IMR-90 (cell line): ENCODE data around the gene GABRR3. TPM values are rescaled to one million over a fixed set of nuclear protein-coding genes. Genes with fewer than 3 reads are reported as not detected.

Source experiments
- ATAC-seq: fragments of 200-7000 bp; cut with Tn5 transposase; 2 replicates; pipeline ENCODE4 v1.9.1; 2020; ENCODE audit warnings: low read depth, mild to moderate bottlenecking, moderate library complexity
- BruUV-seq: library from RNA; stranded (reverse); fragments of 400-500 nt; replicated peaks from 2 replicates; lab custom pipeline; 2021; lab: Mats Ljungman, UMichigan
- CTCF ChIA-PET: fragments of 300-600 bp; formaldehyde crosslinking; extraction: SDS; loops from one replicate; lab custom pipeline; 2021; ENCODE audit warnings: antibody characterized with exemption; lab: Yijun Ruan, JAX
- POLR2A ChIA-PET: fragments of 300-600 bp; sonication (Branson Sonifier 250); formaldehyde crosslinking; loops from one replicate; lab custom pipeline; 2022; ENCODE audit warnings: antibody characterized with exemption; ENCODE audit not compliant: unreplicated experiment; lab: Charles Lee
- DNase-seq: peaks from one replicate; pipeline ENCODE4 v3.0.0; 2013
- H2AFZ ChIP-seq: replicated peaks from 2 replicates; pipeline ENCODE3; 2013; ENCODE audit warnings: low read length, mild to moderate bottlenecking; ENCODE audit not compliant: poor library complexity
- H2AK5ac ChIP-seq: 2 replicates; pipeline ENCODE4 v1.6.1; 2013; ENCODE audit warnings: low read depth, low read length, inconsistent platforms
- H2AK9ac ChIP-seq: replicated peaks from 2 replicates; pipeline ENCODE3; 2013; ENCODE audit warnings: mild to moderate bottlenecking, low read depth, low read length, moderate library complexity; ENCODE audit not compliant: poor library complexity
- H2BK120ac ChIP-seq: 2 replicates; pipeline ENCODE4 v1.6.1; 2013; ENCODE audit warnings: low read depth, low read length, inconsistent platforms
- H2BK15ac ChIP-seq: 3 replicates; pipeline ENCODE4 v1.6.1; 2013; ENCODE audit warnings: low read depth, low read length, inconsistent platforms
- H2BK20ac ChIP-seq: 2 replicates; pipeline ENCODE4 v1.6.1; 2013; ENCODE audit warnings: low read depth, mild to moderate bottlenecking, inconsistent platforms, low read length, moderate library complexity
- H2BK5ac ChIP-seq: 2 replicates; pipeline ENCODE4 v1.6.1; 2013; ENCODE audit warnings: mild to moderate bottlenecking, low read depth, low read length, inconsistent platforms; ENCODE audit not compliant: poor library complexity, severe bottlenecking
- H3K14ac ChIP-seq: replicated peaks from 2 replicates; pipeline ENCODE4 v1.6.1; 2013; ENCODE audit warnings: low read depth, low read length, inconsistent platforms
- H3K18ac ChIP-seq: 2 replicates; pipeline ENCODE4 v1.6.1; 2013; ENCODE audit warnings: low read depth, low read length, control low read depth
- H3K23ac ChIP-seq: 2 replicates; pipeline ENCODE4 v1.6.1; 2013; ENCODE audit warnings: low read depth, low read length, inconsistent platforms
- H3K27ac ChIP-seq: 2 replicates; pipeline ENCODE4 v1.5.1; 2013; ENCODE audit warnings: mild to moderate bottlenecking, control low read depth, low read length; ENCODE audit not compliant: insufficient read depth
- H3K27me3 ChIP-seq: 2 replicates; pipeline ENCODE4 v1.6.1; 2013; ENCODE audit warnings: low read length; ENCODE audit not compliant: control insufficient read depth, insufficient read depth
- H3K36me3 ChIP-seq: 2 replicates; pipeline ENCODE4 v1.6.1; 2013; ENCODE audit warnings: low read length, mixed read lengths; ENCODE audit not compliant: control insufficient read depth, insufficient read depth
- H3K4ac ChIP-seq: 2 replicates; pipeline ENCODE4 v1.6.1; 2013; ENCODE audit warnings: low read depth, low read length, inconsistent platforms
- H3K4me1 ChIP-seq: 2 replicates; pipeline ENCODE4 v1.6.1; 2013; ENCODE audit warnings: low read length, mixed read lengths; ENCODE audit not compliant: control insufficient read depth, insufficient read depth
- H3K4me2 ChIP-seq: 2 replicates; pipeline ENCODE4 v1.6.1; 2013; ENCODE audit warnings: low read depth, mild to moderate bottlenecking, control low read depth, low read length, moderate library complexity
- H3K4me3 ChIP-seq: 2 replicates; pipeline ENCODE4 v1.5.1; 2013; ENCODE audit warnings: low read depth, mild to moderate bottlenecking, control low read depth, low read length, moderate library complexity; ENCODE audit not compliant: insufficient read depth
- H3K56ac ChIP-seq: 2 replicates; pipeline ENCODE4 v1.6.1; 2013; ENCODE audit warnings: low read length, inconsistent platforms; ENCODE audit not compliant: insufficient read depth; ENCODE audit errors: extremely low read depth
- H3K79me1 ChIP-seq, 2 experiments: 2 replicates each; pipeline ENCODE4 v1.6.1; 2013; ENCODE audit warnings: low read length in 2 of 2, inconsistent platforms in 1 of 2, low read depth in 1 of 2
- H3K9ac ChIP-seq: 2 replicates; pipeline ENCODE4 v1.6.1; 2013; ENCODE audit warnings: low read depth, low read length, control low read depth
- H3K9me1 ChIP-seq: 2 replicates; pipeline ENCODE4 v1.6.1; 2013; ENCODE audit warnings: low read length, inconsistent platforms; ENCODE audit not compliant: insufficient read depth
- H3K9me3 ChIP-seq: 2 replicates; pipeline ENCODE4 v1.6.1; 2013; ENCODE audit warnings: low read length; ENCODE audit not compliant: control insufficient read depth, insufficient read depth
- H4K20me1 ChIP-seq: 2 replicates; pipeline ENCODE4 v1.6.1; 2013; ENCODE audit warnings: low read length, inconsistent platforms; ENCODE audit not compliant: insufficient read depth
- H4K5ac ChIP-seq: 2 replicates; pipeline ENCODE4 v1.6.1; 2013; ENCODE audit warnings: mild to moderate bottlenecking, low read depth, low read length, control low read depth
- H4K8ac ChIP-seq, 2 experiments: 2 replicates each; pipeline ENCODE4 v1.6.1; 2013; ENCODE audit warnings: low read depth in 2 of 2, low read length in 2 of 2, control low read depth in 1 of 2, inconsistent platforms in 1 of 2
- H4K91ac ChIP-seq: 2 replicates; pipeline ENCODE4 v1.6.1; 2013; ENCODE audit warnings: low read depth, low read length, inconsistent platforms; ENCODE audit not compliant: insufficient read depth
- BHLHE40 ChIP-seq: fragments of 150-350 bp; IDR thresholded peaks from 2 replicates; pipeline ENCODE4 v1.6.1; 2016; ENCODE audit warnings: mild to moderate bottlenecking, low read depth, low read length
- CEBPB ChIP-seq: IDR thresholded peaks from 2 replicates; pipeline ENCODE4 v1.6.1; 2012; ENCODE audit warnings: low read depth, low read length, improper control_type of control experiment
- CHD1 ChIP-seq: IDR thresholded peaks from 2 replicates; pipeline ENCODE4 v1.6.1; 2012; ENCODE audit warnings: low read depth, low read length, improper control_type of control experiment
- FOS ChIP-seq: fragments of 150-350 bp; IDR thresholded peaks from 2 replicates; pipeline ENCODE4 v1.6.1; 2016; ENCODE audit warnings: low read depth, low read length
- MAZ ChIP-seq: IDR thresholded peaks from 2 replicates; pipeline ENCODE4 v1.6.1; 2012; ENCODE audit warnings: low read depth, mild to moderate bottlenecking, low read length, improper control_type of control experiment, moderate library complexity, borderline replicate concordance
- MXI1 ChIP-seq: IDR thresholded peaks from 2 replicates; pipeline ENCODE4 v1.6.1; 2012; ENCODE audit warnings: low read depth, mild to moderate bottlenecking, low read length, moderate library complexity, borderline replicate concordance
- NFE2L2 ChIP-seq: fragments of 150-350 bp; IDR thresholded peaks from 2 replicates; pipeline ENCODE4 v1.6.1; 2016; ENCODE audit warnings: low read depth, mild to moderate bottlenecking, low read length
- POLR2A ChIP-seq: IDR thresholded peaks from 2 replicates; pipeline ENCODE4 v1.6.1; 2012; ENCODE audit warnings: mild to moderate bottlenecking, low read depth, low read length
- RAD21 ChIP-seq: IDR thresholded peaks from 2 replicates; pipeline ENCODE4 v1.6.1; 2012; ENCODE audit warnings: low read length, improper control_type of control experiment
- RCOR1 ChIP-seq: IDR thresholded peaks from 2 replicates; pipeline ENCODE4 v1.6.1; 2012; ENCODE audit warnings: mild to moderate bottlenecking, low read length, improper control_type of control experiment; ENCODE audit not compliant: insufficient replicate concordance
- RFX5 ChIP-seq: IDR thresholded peaks from 2 replicates; pipeline ENCODE4 v1.8.0; 2012; ENCODE audit warnings: low read depth, mild to moderate bottlenecking, low read length, moderate library complexity
- SMC3 ChIP-seq: fragments of 150-350 bp; IDR thresholded peaks from 2 replicates; pipeline ENCODE4 v1.6.1; 2016; ENCODE audit warnings: low read depth, mild to moderate bottlenecking, antibody characterized with exemption, low read length, moderate library complexity
- WGBS, 2 experiments: methylation state at CpG; one replicate each; pipeline versions ENCODE4 v1.1.5 to v1.1.7; 2013; ENCODE audit warnings: missing lambda C conversion rate in 2 of 2; ENCODE audit not compliant: insufficient read length in 1 of 2; ENCODE audit errors: extremely low coverage in 2 of 2; 5-methylcytosine and 5-hydroxymethylcytosine counted together
- dilution Hi-C: fragments of 300-500 bp; cut with HindIII; formaldehyde crosslinking; loops from one replicate; pipeline ENCODE4 v1.14.3; 2018; ENCODE audit warnings: low sequenced_read_pairs; ENCODE audit not compliant: unreplicated experiment
- in situ Hi-C: fragments of 300-500 bp; cut with MboI; formaldehyde crosslinking; loops from 3 replicates; pipeline ENCODE4 v1.14.3; 2019; ENCODE audit warnings: low sequenced_read_pairs, inconsistent platforms, mixed read lengths
- intact Hi-C: fragments of 100-400 bp; cut with micrococcal nuclease; formaldehyde crosslinking; loops from 2 replicates; pipeline ENCODE4 v1.10.0; 2022
- polyA plus RNA-seq, 3 experiments: library from polyadenylated mRNA; depleted of rRNA; stranded (reverse); fragments of >200 nt; gene quantifications; 2 replicates each; pipeline ENCODE4 v1.2.3, GENCODE V29; 2012; ENCODE audit warnings: low replicate concordance in 1 of 3
- total RNA-seq: library from RNA; depleted of rRNA; stranded (reverse); fragments of >200 nt; gene quantifications from 2 replicates; pipeline ENCODE4 v1.2.3, GENCODE V29; 2012
- TF ChIP-seq, protein P1 (sequence below): fragments of 150-350 bp; IDR thresholded peaks from 2 replicates; pipeline ENCODE4 v1.6.1; 2016; ENCODE audit warnings: low read depth, mild to moderate bottlenecking, low read length, moderate library complexity, borderline replicate concordance
- TF ChIP-seq, protein P2 (sequence below): fragments of 150-350 bp; IDR thresholded peaks from 2 replicates; pipeline ENCODE4 v1.6.1; 2017; ENCODE audit warnings: mild to moderate bottlenecking, antibody characterized with exemption, low read length, low read depth

GABRR3 gene
- total and polyA plus RNA-seq, 2 of the 4 experiments (the other 2 are of a cell fraction) = not detected

DNA sequence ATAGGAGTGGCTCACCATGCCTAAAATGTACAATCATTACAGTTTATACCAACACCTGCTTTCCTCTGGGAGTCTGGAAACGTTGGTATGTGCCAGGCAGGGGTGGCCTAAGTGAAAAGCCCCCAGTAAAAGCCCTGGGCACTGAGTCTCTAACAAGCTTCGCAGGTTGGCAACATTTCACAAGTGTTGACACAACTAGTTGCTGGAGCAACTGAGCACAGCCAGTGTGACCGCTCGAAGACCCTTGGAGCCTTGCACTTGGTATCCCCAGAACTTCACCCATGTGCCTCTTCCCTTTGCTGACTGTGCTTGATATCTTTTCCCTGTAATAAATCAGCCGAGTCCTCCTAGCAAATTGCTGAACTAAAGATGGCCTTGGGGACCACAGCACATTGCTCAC is 65.6 kb downstream of the GABRR3 start:
- Histone ChIP-seq H3K27ac (no peak overlapping the region; the same call in 1 of the 2 replicates), H3K56ac (no peak overlapping the region), H3K4me1 (peaks cover 9% of the 10 kb centered on the region), H2BK5ac (no peak overlapping the region), H2BK20ac (no peak overlapping the region), H2AFZ (no peak overlapping the region), H3K14ac (no peak overlapping the region), H4K5ac (no peak overlapping the region; the same call in 1 of the 2 replicates), H3K4me2 (peak overlapping the region; percentile 63; the same call in 1 of the 2 replicates), H3K9ac (no peak overlapping the region), H3K9me1 (no peaks in the 10 kb centered on the region; the same call in 1 of the 2 replicates), H2BK120ac (no peak overlapping the region), H4K8ac (no peak overlapping the region), H2AK9ac (no peak overlapping the region), H3K27me3 (no peaks in the 10 kb centered on the region), H3K79me1 (peaks cover 15 to 28% of the 10 kb centered on the region in 2 experiments), H2BK15ac (no peak overlapping the region), H2AK5ac (no peak overlapping the region), H3K18ac (no peak overlapping the region; the same call in 1 of the 2 replicates), H3K4me3 (no peak overlapping the region), H3K9me3 (no peaks in the 10 kb centered on the region), H3K4ac (no peak overlapping the region), H3K36me3 (peaks cover 3% of the 10 kb centered on the region), H4K20me1 (no peaks in the 10 kb centered on the region), H4K91ac (no peak overlapping the region), H3K23ac (0 out of 2 replicates have a peak overlapping the region, but pooled peaks have one; percentile 19)
- dilution Hi-C loops (no loop called here), intact Hi-C loops (no loop called here), in situ Hi-C loops (no loop called here)
- ChIA-PET POLR2A (no interaction called here), CTCF (interaction anchor here (0.8 kb wide), 1 partner anchor 17 kb away, joined by 4 read pairs; no protein-coding TSS in a partner anchor)
- TF ChIP-seq POLR2A (no peak), SMC3 (no peak), NFE2L2 (no peak), RCOR1 (no peak), RFX5 (no peak), BHLHE40 (no peak), RAD21 (no peak), MXI1 (no peak), CHD1 (no peak), CEBPB (no peak), FOS (no peak), MAZ (no peak)
- TF ChIP-seq, protein P1, sequence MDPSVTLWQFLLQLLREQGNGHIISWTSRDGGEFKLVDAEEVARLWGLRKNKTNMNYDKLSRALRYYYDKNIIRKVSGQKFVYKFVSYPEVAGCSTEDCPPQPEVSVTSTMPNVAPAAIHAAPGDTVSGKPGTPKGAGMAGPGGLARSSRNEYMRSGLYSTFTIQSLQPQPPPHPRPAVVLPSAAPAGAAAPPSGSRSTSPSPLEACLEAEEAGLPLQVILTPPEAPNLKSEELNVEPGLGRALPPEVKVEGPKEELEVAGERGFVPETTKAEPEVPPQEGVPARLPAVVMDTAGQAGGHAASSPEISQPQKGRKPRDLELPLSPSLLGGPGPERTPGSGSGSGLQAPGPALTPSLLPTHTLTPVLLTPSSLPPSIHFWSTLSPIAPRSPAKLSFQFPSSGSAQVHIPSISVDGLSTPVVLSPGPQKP = no peak
- TF ChIP-seq, protein P2, sequence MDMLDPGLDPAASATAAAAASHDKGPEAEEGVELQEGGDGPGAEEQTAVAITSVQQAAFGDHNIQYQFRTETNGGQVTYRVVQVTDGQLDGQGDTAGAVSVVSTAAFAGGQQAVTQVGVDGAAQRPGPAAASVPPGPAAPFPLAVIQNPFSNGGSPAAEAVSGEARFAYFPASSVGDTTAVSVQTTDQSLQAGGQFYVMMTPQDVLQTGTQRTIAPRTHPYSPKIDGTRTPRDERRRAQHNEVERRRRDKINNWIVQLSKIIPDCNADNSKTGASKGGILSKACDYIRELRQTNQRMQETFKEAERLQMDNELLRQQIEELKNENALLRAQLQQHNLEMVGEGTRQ = no peak
- ATAC-seq = no peak
- no TSS peak for BruUV-seq
- DNase-seq = no peak
- 100% methylated on average over 1 of the region's 5 CpGs; no CpG with 5 or more reads in 1 of the 2 experiments for WGBS, 2 experiments
